Natural killer cell treated with Interleukin-12 subunit alpha and Interleukin-12 subunit beta and Interleukin-15 and Interleukin-18, amount 100 ng/mL, for 72 hours (primary cell): ENCODE measurements around the gene DOCK2. TPM values are rescaled to one million over a fixed set of nuclear protein-coding genes. Genes with fewer than 3 reads are reported as not detected.

Source experiments
- ATAC-seq, 2 donors: fragments of 150-1000 bp; cut with Tn5 transposase in 1 of 2; sonication (Bioruptor Pico), chemical (Tn5 transposase) in 1 of 2; 2 replicates each; pipeline ENCODE4 v1.10.0; 2021
- DNase-seq: peaks from one replicate; pipeline ENCODE4 v3.0.0; 2022; ENCODE audit warnings: low spot score
- H3K27ac Mint-ChIP-seq, 2 donors: 1 replicate in 1 of 2; 2 replicates in 1 of 2; pipeline ENCODE4 v1.8.0; 2022; ENCODE audit warnings: mixed read lengths in 2 of 2, mild to moderate bottlenecking in 1 of 2, moderate library complexity in 1 of 2
- H3K27me3 Mint-ChIP-seq, 2 donors: 1 replicate in 1 of 2; 2 replicates in 1 of 2; pipeline ENCODE4 v1.8.0; 2022; ENCODE audit warnings: mixed read lengths in 2 of 2
- H3K36me3 Mint-ChIP-seq: one replicate; pipeline ENCODE4 v1.8.0; 2022; ENCODE audit warnings: mixed read lengths
- H3K4me1 Mint-ChIP-seq, 2 donors: 1 replicate in 1 of 2; 2 replicates in 1 of 2; pipeline ENCODE4 v1.8.0; 2022; ENCODE audit warnings: low read depth in 2 of 2, mixed read lengths in 2 of 2, mild to moderate bottlenecking in 1 of 2
- H3K4me3 Mint-ChIP-seq: one replicate; pipeline ENCODE4 v1.8.0; 2022; ENCODE audit warnings: mixed read lengths
- H3K9me3 Mint-ChIP-seq: 2 replicates; pipeline ENCODE4 v1.8.0; 2022; ENCODE audit warnings: mixed read lengths
- total RNA-seq, 2 donors: library from RNA; stranded (reverse); gene quantifications; one replicate each; pipeline ENCODE4 v1.2.3, GENCODE V29; 2022

Gene DOCK2
- total RNA-seq, 2 donors from 2014 or later = 461 to 526 TPM

- ATAC-seq = no peak
- H3K4me3 Mint-ChIP-seq = no peak overlapping the region
- H3K4me1 Mint-ChIP-seq = peaks cover 14 to 23% of the 10 kb centered on the region in 2 donors
- no peaks in the 10 kb centered on the region for H3K9me3 Mint-ChIP-seq
- no peak for DNase-seq
- no peaks in the 10 kb centered on the region for H3K27me3 Mint-ChIP-seq
- H3K27ac Mint-ChIP-seq = peak overlapping the region in 1 of 2 donors; percentile 33
- H3K36me3 Mint-ChIP-seq = peaks cover 30% of the 10 kb centered on the region
Measured at GRCh38 chr5:169789417-169789940, 152.4 kb downstream of the DOCK2 start.

GRCh38 chr5:169791251-169791650 lies 154.2 kb downstream of the DOCK2 start:
- H3K27ac Mint-ChIP-seq = no peak overlapping the region
- no peaks in the 10 kb centered on the region for H3K27me3 Mint-ChIP-seq
- H3K36me3 Mint-ChIP-seq = peaks cover 30% of the 10 kb centered on the region
- DNase-seq (no peak), ATAC-seq (no peak)
- H3K9me3 Mint-ChIP-seq = no peaks in the 10 kb centered on the region
- H3K4me1 Mint-ChIP-seq = peaks cover 15 to 20% of the 10 kb centered on the region in 2 donors
- no peak overlapping the region for H3K4me3 Mint-ChIP-seq

GRCh38 chr5:169795338-169795737 lies 158.3 kb downstream of the DOCK2 start:
- peaks cover 34% of the 10 kb centered on the region for H3K36me3 Mint-ChIP-seq
- H3K27ac Mint-ChIP-seq = no peak overlapping the region
- ATAC-seq = no peak

GRCh38 chr5:169796731-169797130 lies 159.7 kb downstream of the DOCK2 start:
- Mint-ChIP-seq H3K27me3 (no peaks in the 10 kb centered on the region), H3K36me3 (peaks cover 37% of the 10 kb centered on the region)

More at GRCh38 chr5:169795338-169795737, 158.3 kb downstream of the DOCK2 start:
- H3K27me3 Mint-ChIP-seq = no peaks in the 10 kb centered on the region
- DNase-seq = no peak
- H3K4me1 Mint-ChIP-seq = peaks cover 21 to 23% of the 10 kb centered on the region in 2 donors
- no peaks in the 10 kb centered on the region for H3K9me3 Mint-ChIP-seq
- no peak overlapping the region for H3K4me3 Mint-ChIP-seq

GRCh38 chr5:169797577-169797976 lies 160.5 kb downstream of the DOCK2 start:
- H3K27ac Mint-ChIP-seq = no peak overlapping the region
- H3K4me1 Mint-ChIP-seq = peaks cover 18 to 34% of the 10 kb centered on the region in 2 donors
- ATAC-seq = no peak
- H3K36me3 Mint-ChIP-seq = peaks cover 37% of the 10 kb centered on the region
- no peaks in the 10 kb centered on the region for H3K27me3 Mint-ChIP-seq
- DNase-seq = no peak
- no peak overlapping the region for H3K4me3 Mint-ChIP-seq
- H3K9me3 Mint-ChIP-seq = no peaks in the 10 kb centered on the region

More at GRCh38 chr5:169796731-169797130, 159.7 kb downstream of the DOCK2 start:
- Mint-ChIP-seq H3K27ac (no peak overlapping the region), H3K4me1 (peaks cover 20 to 29% of the 10 kb centered on the region in 2 donors), H3K9me3 (no peaks in the 10 kb centered on the region), H3K4me3 (no peak overlapping the region)
- no peak for ATAC-seq
- DNase-seq = no peak

GRCh38 chr5:169798438-169798837 lies 161.4 kb downstream of the DOCK2 start:
- Mint-ChIP-seq H3K36me3 (peaks cover 35% of the 10 kb centered on the region), H3K4me1 (peaks cover 19 to 32% of the 10 kb centered on the region in 2 donors), H3K27me3 (no peaks in the 10 kb centered on the region), H3K27ac (no peak overlapping the region), H3K9me3 (no peaks in the 10 kb centered on the region), H3K4me3 (no peak overlapping the region)
- DNase-seq (no peak), ATAC-seq (no peak)

- H3K27ac Mint-ChIP-seq = no peak overlapping the region
- H3K4me3 Mint-ChIP-seq = no peak overlapping the region
Measured at GRCh38 chr5:169798906-169799660, 162.0 kb downstream of the DOCK2 start.

GRCh38 chr5:169801324-169801777 lies 164.3 kb downstream of the DOCK2 start:
- ATAC-seq (peak; percentile 38 to 71), DNase-seq (no peak)
- H3K27ac Mint-ChIP-seq = no peak overlapping the region
- H3K9me3 Mint-ChIP-seq = no peaks in the 10 kb centered on the region
- no peaks in the 10 kb centered on the region for H3K27me3 Mint-ChIP-seq
- H3K4me1 Mint-ChIP-seq = peaks cover 41 to 54% of the 10 kb centered on the region in 2 donors
- no peak overlapping the region for H3K4me3 Mint-ChIP-seq
- peaks cover 36% of the 10 kb centered on the region for H3K36me3 Mint-ChIP-seq

More at GRCh38 chr5:169798906-169799660, 162.0 kb downstream of the DOCK2 start:
- no peak for DNase-seq
- Mint-ChIP-seq H3K36me3 (peaks cover 35% of the 10 kb centered on the region), H3K9me3 (no peaks in the 10 kb centered on the region), H3K27me3 (no peaks in the 10 kb centered on the region), H3K4me1 (peaks cover 24 to 37% of the 10 kb centered on the region in 2 donors)
- ATAC-seq = no peak

- peaks cover 31% of the 10 kb centered on the region for H3K36me3 Mint-ChIP-seq
- no peaks in the 10 kb centered on the region for H3K27me3 Mint-ChIP-seq
- ATAC-seq (no peak), DNase-seq (no peak)
- peaks cover 40 to 50% of the 10 kb centered on the region in 2 donors for H3K4me1 Mint-ChIP-seq
- H3K4me3 Mint-ChIP-seq = no peak overlapping the region
- no peaks in the 10 kb centered on the region for H3K9me3 Mint-ChIP-seq
- H3K27ac Mint-ChIP-seq = no peak overlapping the region
Measured at GRCh38 chr5:169801781-169802180, 164.7 kb downstream of the DOCK2 start.

- H3K9me3 Mint-ChIP-seq = no peaks in the 10 kb centered on the region
- H3K27me3 Mint-ChIP-seq = no peaks in the 10 kb centered on the region
- peak overlapping the region; percentile 23 for H3K4me3 Mint-ChIP-seq
- H3K36me3 Mint-ChIP-seq = peaks cover 27% of the 10 kb centered on the region
- no peak for DNase-seq
- H3K4me1 Mint-ChIP-seq = peaks cover 36 to 46% of the 10 kb centered on the region in 2 donors
- peak overlapping the region in 1 of 2 donors; percentile 36 for H3K27ac Mint-ChIP-seq
- no peak for ATAC-seq
Measured at GRCh38 chr5:169803077-169803981, 166.3 kb downstream of the DOCK2 start.

- no peak for ATAC-seq
- Mint-ChIP-seq H3K9me3 (no peaks in the 10 kb centered on the region), H3K4me3 (peak overlapping the region; percentile 74), H3K27me3 (no peaks in the 10 kb centered on the region), H3K27ac (peak overlapping the region; percentile 70 to 81), H3K4me1 (peaks cover 45 to 54% of the 10 kb centered on the region in 2 donors), H3K36me3 (peaks cover 34% of the 10 kb centered on the region)
- no peak for DNase-seq
Measured at GRCh38 chr5:169804861-169805260, 167.8 kb downstream of the DOCK2 start.

GRCh38 chr5:169805527-169805934 lies 168.5 kb downstream of the DOCK2 start:
- H3K27ac Mint-ChIP-seq = peak overlapping the region; percentile 70 to 81
- H3K27me3 Mint-ChIP-seq = no peaks in the 10 kb centered on the region
- no peaks in the 10 kb centered on the region for H3K9me3 Mint-ChIP-seq
- H3K4me1 Mint-ChIP-seq = peaks cover 48 to 52% of the 10 kb centered on the region in 2 donors
- peak; percentile 85 to 86 for ATAC-seq
- DNase-seq = peak; percentile 62
- peak overlapping the region; percentile 74 for H3K4me3 Mint-ChIP-seq
- peaks cover 33% of the 10 kb centered on the region for H3K36me3 Mint-ChIP-seq

GRCh38 chr5:169805937-169806700 lies 169.0 kb downstream of the DOCK2 start:
- Mint-ChIP-seq H3K4me1 (peaks cover 50 to 52% of the 10 kb centered on the region in 2 donors), H3K9me3 (no peaks in the 10 kb centered on the region), H3K27ac (peak overlapping the region; percentile 70 to 81), H3K27me3 (no peaks in the 10 kb centered on the region), H3K36me3 (peaks cover 32% of the 10 kb centered on the region), H3K4me3 (peak overlapping the region; percentile 74)
- no peak for DNase-seq
- ATAC-seq = peak; percentile 64 to 65
